Endothelial cell of umbilical vein (primary cell): ENCODE measurements around the gene GLYATL1. TPM values are rescaled to one million over a fixed set of nuclear protein-coding genes. Genes with fewer than 3 reads are reported as not detected.

Experiments
- BruUV-seq: library from RNA; stranded (reverse); fragments of 400-500 nt; replicated peaks from 2 replicates; lab custom pipeline; 2021; lab: Mats Ljungman, UMichigan
- CTCF ChIA-PET: fragments of 300-600, 350-600 bp; sonication (Branson Sonifier 250); formaldehyde crosslinking; loops from one replicate; lab custom pipeline; 2021; ENCODE audit warnings: antibody characterized with exemption, inconsistent platforms; lab: Charles Lee
- POLR2A ChIA-PET: fragments of 300-600, 350-600 bp; sonication (Branson Sonifier 250); formaldehyde crosslinking; loops from one replicate; lab custom pipeline; 2021; ENCODE audit warnings: antibody characterized with exemption, inconsistent platforms; lab: Charles Lee
- DNase-seq: peaks from one replicate; pipeline ENCODE4 v3.0.0-alpha.2; 2011; ENCODE audit warnings: low read depth, low spot score
- FAIRE-seq: peaks from 2 replicates; lab custom pipeline; 2011; peaks lifted over from hg19 to GRCh38; lab: Jason Lieb, UNC
- H2AFZ ChIP-seq: 2 replicates; pipeline ENCODE4 v1.6.0; 2012; ENCODE audit warnings: low read depth, low read length, control low read depth, inconsistent platforms
- H3K27ac ChIP-seq: 2 replicates; pipeline ENCODE4 v1.5.1; 2011; ENCODE audit warnings: low read depth, mild to moderate bottlenecking, control low read depth, low read length, moderate library complexity; ENCODE audit not compliant: insufficient read depth
- H3K27me3 ChIP-seq, 2 experiments: 2 replicates each; pipeline versions ENCODE4 v1.6.0 to v1.6.1; 2011; ENCODE audit warnings: low read length in 2 of 2, mixed read lengths in 1 of 2; ENCODE audit not compliant: control insufficient read depth in 2 of 2, insufficient read depth in 2 of 2
- H3K36me3 ChIP-seq, 2 experiments: 2 replicates in 1 of 2; 3 replicates in 1 of 2; pipeline ENCODE4 v1.5.1; 2011; ENCODE audit warnings: low read length in 2 of 2, mild to moderate bottlenecking in 1 of 2, moderate library complexity in 1 of 2; ENCODE audit not compliant: control insufficient read depth in 2 of 2, insufficient read depth in 2 of 2; ENCODE audit errors: extremely low read depth in 1 of 2
- H3K4me1 ChIP-seq: 3 replicates; pipeline ENCODE4 v1.5.1; 2011; ENCODE audit warnings: mild to moderate bottlenecking, low read length; ENCODE audit not compliant: control insufficient read depth, insufficient read depth; ENCODE audit errors: extremely low read depth
- H3K4me2 ChIP-seq: 2 replicates; pipeline ENCODE4 v1.6.1; 2011; ENCODE audit warnings: low read length, control low read depth, mixed read lengths; ENCODE audit not compliant: insufficient read depth
- H3K4me3 ChIP-seq, 3 experiments: fragments of 200-600 bp in 1 of 3; sonication (generic), shearing (Covaris generic) in 1 of 3; replicated peaks in 1 of 3; 2 replicates each; pipeline ENCODE4 v1.5.1; 2011 to 2016; ENCODE audit warnings: control low read depth in 3 of 3, low read length in 3 of 3, mild to moderate bottlenecking in 2 of 3, inconsistent platforms in 1 of 3, low read depth in 1 of 3, moderate library complexity in 1 of 3; ENCODE audit not compliant: insufficient read depth in 1 of 3
- H3K79me2 ChIP-seq: 2 replicates; pipeline ENCODE4 v1.6.0; 2012; ENCODE audit warnings: low read length, inconsistent platforms; ENCODE audit not compliant: control insufficient read depth, insufficient read depth
- H3K9ac ChIP-seq: replicated peaks from 2 replicates; pipeline ENCODE3; 2011; ENCODE audit warnings: low read length, control low read depth; ENCODE audit not compliant: insufficient read depth; ENCODE audit errors: extremely low read depth
- H3K9me1 ChIP-seq: replicated peaks from 3 replicates; pipeline ENCODE4 v1.6.0; 2011; ENCODE audit warnings: mild to moderate bottlenecking, low read length; ENCODE audit not compliant: control insufficient read depth, insufficient read depth; ENCODE audit errors: extremely low read depth
- H3K9me3 ChIP-seq: replicated peaks from 2 replicates; pipeline ENCODE4 v1.5.1; 2012; ENCODE audit warnings: low read length, inconsistent platforms; ENCODE audit not compliant: control insufficient read depth, insufficient read depth
- H4K20me1 ChIP-seq: replicated peaks from 2 replicates; pipeline ENCODE3; 2011; ENCODE audit warnings: mild to moderate bottlenecking, low read length; ENCODE audit not compliant: control insufficient read depth, insufficient read depth; ENCODE audit errors: extremely low read depth
- EZH2 ChIP-seq: IDR thresholded peaks from 2 replicates; pipeline ENCODE4 v1.6.1; 2012; ENCODE audit warnings: borderline replicate concordance, low read depth, mild to moderate bottlenecking, moderate library complexity, low read length, inconsistent platforms; ENCODE audit not compliant: severe bottlenecking
- FOS ChIP-seq: IDR thresholded peaks from 2 replicates; pipeline ENCODE4 v1.6.1; 2011; ENCODE audit warnings: mild to moderate bottlenecking, low read length, moderate library complexity, borderline replicate concordance; ENCODE audit not compliant: insufficient read depth
- GATA2 ChIP-seq: IDR thresholded peaks from 2 replicates; pipeline ENCODE4 v1.7.0; 2011; ENCODE audit warnings: low read depth, mild to moderate bottlenecking, moderate library complexity, mixed read lengths, low read length; ENCODE audit not compliant: insufficient read length, insufficient read depth
- JUN ChIP-seq: IDR thresholded peaks from 2 replicates; pipeline ENCODE4 v1.6.1; 2011; ENCODE audit warnings: borderline replicate concordance, low read depth; ENCODE audit not compliant: insufficient read length, insufficient read depth
- MAX ChIP-seq: IDR thresholded peaks from 2 replicates; pipeline ENCODE4 v1.6.1; 2011; ENCODE audit not compliant: insufficient read depth, insufficient read length
- MYC ChIP-seq: IDR thresholded peaks from one replicate; pipeline ENCODE4 v1.6.1; 2011; ENCODE audit warnings: mild to moderate bottlenecking, low read depth, low read length
- POLR2A ChIP-seq: IDR thresholded peaks from 2 replicates; pipeline ENCODE4 v1.6.1; 2012; ENCODE audit warnings: low read depth, mild to moderate bottlenecking, control low read depth, low read length
- POLR2AphosphoS5 ChIP-seq: IDR thresholded peaks from 2 replicates; pipeline ENCODE4 v1.6.1; 2012; ENCODE audit warnings: low read depth, mild to moderate bottlenecking, control low read depth, low read length, moderate library complexity; ENCODE audit not compliant: insufficient read depth
- dilution Hi-C: fragments of 300-500 bp; cut with MboI; formaldehyde crosslinking; loops from one replicate; pipeline ENCODE4 v1.15.0; 2019; ENCODE audit warnings: low sequenced_read_pairs; ENCODE audit not compliant: extremely low pct_ligation_motif_present
- intact Hi-C: fragments of 100-400 bp; cut with micrococcal nuclease; formaldehyde crosslinking; loops from one replicate; pipeline ENCODE4 v1.10.0; 2022
- polyA plus RNA-seq, 4 experiments: library from polyadenylated mRNA; depleted of rRNA in 3 of 4; stranded (reverse) in 3 of 4; unstranded in 1 of 4; fragments of >200 nt; gene quantifications; 2 replicates each; pipeline versions ENCODE4 v1.2.1 to v1.2.3, GENCODE V29; 2011 to 2012; ENCODE audit warnings: missing spikeins in 1 of 4
- total RNA-seq: library from RNA; stranded (reverse); gene quantifications from 2 replicates; pipeline ENCODE4 v1.2.3, GENCODE V29; 2021

Gene GLYATL1
- total and polyA plus RNA-seq, 2 donors (not counting 3 experiments of a cell fraction or from before 2014, with no cell fraction given), result not detected

DNA sequence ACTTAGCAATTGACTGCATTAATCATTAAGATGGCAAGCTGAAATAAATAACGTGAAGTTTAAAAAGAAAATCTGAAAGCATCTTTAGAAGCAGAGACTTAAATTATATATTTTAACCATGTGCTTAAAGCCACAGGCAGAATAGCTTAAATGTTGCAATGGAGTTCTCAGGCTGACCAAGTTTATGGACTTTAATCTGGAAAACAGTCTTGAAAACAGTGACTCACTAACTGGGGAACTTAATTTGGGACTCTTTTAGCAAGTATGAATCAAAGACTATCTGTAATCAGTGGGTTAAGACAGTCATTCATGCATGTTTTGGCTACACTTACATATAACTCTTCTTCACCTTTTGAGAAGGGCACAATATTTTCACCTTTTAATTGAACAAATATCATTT lies 12.6 kb upstream of the GLYATL1 start:
- H2AFZ ChIP-seq, result no peak overlapping the region
- no peak for FAIRE-seq
- no peaks in the 10 kb centered on the region for H3K9me3 ChIP-seq
- H3K4me2 ChIP-seq, result no peak overlapping the region
- no peak overlapping the region for H3K9ac ChIP-seq
- no peaks in the 10 kb centered on the region for H4K20me1 ChIP-seq
- no peak overlapping the region for H3K4me3 ChIP-seq
- no peaks in the 10 kb centered on the region for H3K4me1 ChIP-seq
- H3K27me3 ChIP-seq, result peaks cover 1 to 3% of the 10 kb centered on the region in 2 experiments
- intact Hi-C loops, result no loop called here
- no peak for DNase-seq
- no TSS peak for BruUV-seq
- no peaks in the 10 kb centered on the region for H3K9me1 ChIP-seq
- dilution Hi-C loops, result no loop called here
- CTCF ChIA-PET, result interaction anchor here (1.3 kb wide), 1 partner anchor 132 kb away, joined by 4 read pairs; no protein-coding TSS in a partner anchor
- H3K36me3 ChIP-seq, result no peaks in the 10 kb centered on the region
- H3K27ac ChIP-seq, result no peak overlapping the region
- no peaks in the 10 kb centered on the region for H3K79me2 ChIP-seq
- TF ChIP-seq POLR2AphosphoS5 (no peak), GATA2 (no peak), MYC (no peak)
- POLR2A ChIA-PET, result no interaction called here

GRCh38 chr11:58927393-58928106 lies 11.7 kb upstream of the GLYATL1 start:
- BruUV-seq, result no TSS peak
- Histone ChIP-seq H3K27ac (no peak overlapping the region), H3K36me3 (no peaks in the 10 kb centered on the region), H3K9me3 (no peaks in the 10 kb centered on the region), H3K27me3 (peaks cover 1 to 3% of the 10 kb centered on the region in 2 experiments), H3K9ac (no peak overlapping the region), H3K4me1 (no peaks in the 10 kb centered on the region), H4K20me1 (no peaks in the 10 kb centered on the region), H3K4me3 (no peak overlapping the region), H2AFZ (no peak overlapping the region), H3K79me2 (no peaks in the 10 kb centered on the region), H3K9me1 (no peaks in the 10 kb centered on the region), H3K4me2 (no peak overlapping the region)
- intact Hi-C loops, result no loop called here
- POLR2A ChIA-PET, result no interaction called here
- DNase-seq (no peak), FAIRE-seq (no peak)
- dilution Hi-C loops, result no loop called here
- TF ChIP-seq POLR2A, result no peak
- no peak for TF ChIP-seq EZH2
- no peak for TF ChIP-seq JUN
- TF ChIP-seq FOS, result no peak
- no peak for TF ChIP-seq MAX
- no peak for TF ChIP-seq GATA2
- TF ChIP-seq MYC, result no peak
- CTCF ChIA-PET, result interaction anchor here (1.3 kb wide), 1 partner anchor 131 kb away, joined by 4 read pairs; no protein-coding TSS in a partner anchor
